ENCODE measurements around the gene RPS6KA5. TPM values are rescaled to one million over a fixed set of nuclear protein-coding genes. Genes with fewer than 3 reads are reported as not detected.
"Not testable (repeated sequence)": the region's sequence is repeated elsewhere in the genome, so short reads cannot be mapped to it uniquely, and the experiment has no call there.

RPS6KA5 gene
- total RNA-seq, 1 donor from 2014 or later = 2.0 TPM

DNA sequence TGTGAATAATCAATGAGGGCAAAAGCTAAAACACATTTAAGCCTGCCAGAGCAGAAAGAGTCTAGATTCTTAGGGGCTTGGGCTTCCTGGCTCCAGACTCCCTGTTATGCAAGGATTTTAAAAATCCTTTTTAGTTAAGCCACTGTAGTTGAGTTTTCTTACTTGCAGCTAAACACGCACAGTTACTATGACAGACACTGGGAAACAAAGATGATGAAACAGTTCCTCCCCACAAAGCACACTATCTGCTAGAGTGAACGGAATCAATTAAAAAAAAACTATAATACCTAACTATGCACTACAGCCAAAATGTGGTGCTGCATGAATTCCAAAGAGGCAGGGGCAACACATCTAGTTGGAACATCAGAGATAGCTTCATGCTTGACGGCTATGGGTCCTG lies 28.2 kb downstream of the RPS6KA5 start:
- no peak for DNase-seq (ENCODE audit: extremely low read depth, low read depth, low spot score)

DNA sequence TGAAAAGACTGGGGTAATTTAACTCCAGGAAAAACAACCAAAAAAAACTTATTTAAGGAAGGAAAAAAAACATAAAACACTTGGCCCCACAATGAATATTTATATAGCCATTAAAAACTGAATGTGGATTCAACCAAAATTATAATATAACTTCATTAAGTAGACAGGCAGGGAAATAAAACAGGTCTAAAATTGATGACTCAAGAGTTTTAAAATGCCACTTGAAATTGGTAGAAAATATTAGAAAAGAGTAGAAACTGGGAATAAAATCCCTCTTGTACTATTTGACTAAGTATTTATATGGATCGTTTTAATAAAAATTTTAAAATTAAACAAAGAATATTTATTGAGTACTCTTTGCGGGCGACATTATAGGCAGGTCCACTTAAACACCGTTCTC lies 28.8 kb downstream of the RPS6KA5 start:
- no peak for DNase-seq (ENCODE audit: extremely low read depth, low read depth, low spot score)

DNA sequence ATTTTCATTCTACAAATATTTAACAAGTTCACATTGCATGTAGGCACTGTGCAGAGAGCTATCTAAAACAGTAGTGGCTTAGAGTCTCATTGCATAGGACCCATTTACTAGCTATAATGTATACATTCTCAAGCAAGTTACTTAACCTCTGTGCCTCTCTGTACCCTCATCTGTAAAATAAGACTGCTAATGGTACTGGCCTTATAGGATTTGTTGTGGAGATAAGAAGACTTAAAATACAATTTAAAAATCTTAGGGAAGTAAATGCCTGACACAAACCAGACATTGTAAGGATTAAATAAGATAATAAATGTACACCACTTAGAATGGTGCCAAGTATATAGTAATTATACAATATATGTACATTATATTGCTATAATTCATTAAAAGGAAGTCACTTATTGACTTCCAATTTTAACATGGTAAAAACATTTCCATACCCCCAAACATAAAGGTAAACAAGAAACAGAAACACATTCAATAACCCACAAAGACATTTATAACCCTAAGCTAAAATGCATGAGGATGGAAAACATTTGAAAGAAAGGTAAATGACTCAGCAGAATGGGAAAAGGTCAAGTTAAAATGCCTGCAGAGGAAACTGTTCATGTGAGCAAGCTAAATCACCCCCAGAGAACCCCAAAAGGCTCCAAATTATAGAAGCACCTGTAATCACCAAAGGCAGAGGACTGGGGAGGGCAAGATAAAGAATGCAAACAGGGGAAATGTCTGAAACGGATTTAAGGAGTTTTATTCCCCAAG lies 30.8 kb downstream of the RPS6KA5 start:
- DNase-seq (ENCODE audit: extremely low read depth, low read depth, low spot score) = no peak

DNA sequence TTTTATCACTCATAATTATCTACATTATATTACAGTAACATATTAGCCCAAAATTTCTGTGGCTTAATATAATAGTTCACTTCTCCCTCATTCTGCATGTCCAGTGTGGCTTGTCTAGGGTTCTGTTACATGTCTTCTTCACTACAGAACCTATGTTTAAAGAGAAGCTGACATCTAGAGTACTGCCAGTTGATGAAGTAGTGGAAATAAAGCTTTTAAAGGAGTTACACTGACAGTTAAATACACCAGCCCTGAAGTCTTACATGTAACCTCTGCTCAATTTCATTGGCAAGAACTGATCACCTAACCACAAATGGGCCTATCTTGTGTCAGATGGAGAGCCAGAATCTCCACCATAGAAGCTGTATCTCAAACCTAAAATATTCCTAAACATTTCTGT lies 32.9 kb downstream of the RPS6KA5 start:
- no peak for DNase-seq (ENCODE audit: extremely low read depth, low read depth, low spot score)

DNA sequence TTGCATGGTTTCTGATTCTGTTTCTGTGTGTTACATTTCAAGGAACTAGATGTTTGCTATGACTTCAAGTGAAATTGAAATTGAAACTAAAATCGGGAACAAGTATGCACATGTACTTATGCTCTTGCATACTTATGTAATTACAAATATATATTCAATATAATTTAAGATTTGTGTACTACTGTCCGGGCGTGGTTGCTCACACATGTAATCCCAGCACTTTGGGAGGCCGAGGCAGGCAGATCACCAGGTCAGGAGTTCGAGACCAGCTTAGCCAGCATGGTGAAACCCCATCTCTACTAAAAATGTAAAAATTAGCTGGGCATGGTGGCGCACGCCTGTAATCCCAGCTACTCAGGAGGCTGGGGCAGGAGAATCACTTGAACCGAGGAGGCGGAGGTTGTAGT lies 37.8 kb downstream of the RPS6KA5 start:
- DNase-seq (ENCODE audit: extremely low read depth, low read depth, low spot score) = not testable (repeated sequence)

DNA sequence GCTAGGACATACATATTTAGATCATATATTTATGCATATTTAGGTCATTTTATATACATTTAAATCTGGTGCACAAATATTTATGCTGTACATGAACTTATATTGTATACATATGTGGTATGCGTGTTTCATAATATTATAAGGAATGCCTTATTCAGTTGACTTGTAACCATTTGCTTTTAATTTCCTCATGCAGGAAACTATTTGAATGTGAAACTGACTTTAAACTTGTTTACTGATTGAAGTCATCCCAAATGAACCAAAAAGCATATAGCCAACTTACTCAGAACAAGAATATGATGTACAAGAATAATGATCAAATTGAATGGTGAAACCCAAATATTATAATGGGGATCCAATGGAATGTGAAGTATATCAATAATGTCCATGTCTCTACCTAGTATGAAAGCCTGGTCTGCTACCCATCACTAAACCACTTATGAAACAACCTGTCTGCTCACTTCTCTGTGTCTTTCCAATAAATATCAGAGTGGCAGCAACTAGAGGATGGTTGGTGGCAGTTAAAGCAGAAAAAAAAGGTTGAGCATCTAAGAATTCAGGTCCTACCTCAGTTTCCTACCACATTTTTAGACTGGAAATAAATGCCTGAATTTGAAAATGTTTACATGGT lies 38.3 kb downstream of the RPS6KA5 start:
- no peak for DNase-seq (ENCODE audit: extremely low read depth, low read depth, low spot score)

DNA sequence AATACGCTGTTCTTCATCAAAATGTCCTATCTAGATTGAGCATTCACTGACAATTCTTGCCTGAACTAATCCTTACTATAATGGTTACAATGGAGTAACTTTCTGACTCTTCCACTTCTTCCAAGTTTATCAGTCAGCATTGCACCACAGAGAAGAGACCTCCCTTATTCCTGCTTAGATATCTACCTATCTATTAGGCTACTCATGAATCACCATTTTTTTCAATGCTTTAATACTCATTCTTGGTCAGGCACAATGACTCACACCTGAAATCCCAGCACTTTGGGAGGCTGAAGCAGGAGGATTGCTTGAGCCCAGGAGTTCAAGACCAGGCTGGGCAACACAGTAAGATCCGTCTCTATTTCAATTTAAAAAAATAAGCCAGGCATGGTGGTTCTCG lies 39.3 kb downstream of the RPS6KA5 start:
- no peak for DNase-seq (ENCODE audit: extremely low read depth, low read depth, low spot score)

DNA sequence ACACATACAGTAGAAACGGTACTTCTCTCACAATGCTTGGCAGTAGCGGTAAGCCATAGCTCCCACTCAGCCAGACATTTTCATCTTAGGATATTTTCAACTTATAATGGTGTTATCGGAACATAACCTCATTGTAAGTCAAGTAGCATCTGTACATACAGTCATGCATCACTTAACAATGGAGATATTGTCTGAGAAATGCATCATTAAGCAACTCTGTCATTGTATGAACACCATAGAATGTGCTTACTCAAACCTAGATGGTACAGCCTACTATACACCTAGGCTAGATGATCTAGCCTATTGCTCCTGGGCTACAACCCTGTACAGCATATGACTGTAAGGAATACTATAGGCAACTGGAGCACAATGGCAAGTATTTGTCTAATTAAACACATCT lies 40.8 kb downstream of the RPS6KA5 start:
- DNase-seq (ENCODE audit: extremely low read depth, low read depth, low spot score) = no peak

DNA sequence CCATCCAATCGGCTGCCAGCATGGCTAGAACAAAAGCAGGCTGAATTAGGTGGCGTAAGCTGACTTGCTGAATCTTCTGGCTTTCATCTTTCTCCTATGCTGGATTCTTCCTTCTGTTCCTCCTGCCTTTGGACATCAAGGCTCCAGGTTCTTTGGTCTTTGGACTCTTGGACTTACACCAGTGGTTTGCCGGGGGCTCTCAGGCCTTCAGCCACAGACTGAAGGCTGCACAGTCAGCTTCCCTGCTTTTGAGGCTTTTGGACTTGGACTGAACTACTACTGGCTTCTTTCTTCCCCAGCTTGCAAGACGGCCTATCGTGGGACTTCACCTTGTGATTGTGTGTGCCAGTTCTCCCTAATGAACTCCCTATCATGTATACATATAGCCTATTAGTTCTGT lies 42.0 kb downstream of the RPS6KA5 start:
- DNase-seq (ENCODE audit: extremely low read depth, low read depth, low spot score) = no peak

DNA sequence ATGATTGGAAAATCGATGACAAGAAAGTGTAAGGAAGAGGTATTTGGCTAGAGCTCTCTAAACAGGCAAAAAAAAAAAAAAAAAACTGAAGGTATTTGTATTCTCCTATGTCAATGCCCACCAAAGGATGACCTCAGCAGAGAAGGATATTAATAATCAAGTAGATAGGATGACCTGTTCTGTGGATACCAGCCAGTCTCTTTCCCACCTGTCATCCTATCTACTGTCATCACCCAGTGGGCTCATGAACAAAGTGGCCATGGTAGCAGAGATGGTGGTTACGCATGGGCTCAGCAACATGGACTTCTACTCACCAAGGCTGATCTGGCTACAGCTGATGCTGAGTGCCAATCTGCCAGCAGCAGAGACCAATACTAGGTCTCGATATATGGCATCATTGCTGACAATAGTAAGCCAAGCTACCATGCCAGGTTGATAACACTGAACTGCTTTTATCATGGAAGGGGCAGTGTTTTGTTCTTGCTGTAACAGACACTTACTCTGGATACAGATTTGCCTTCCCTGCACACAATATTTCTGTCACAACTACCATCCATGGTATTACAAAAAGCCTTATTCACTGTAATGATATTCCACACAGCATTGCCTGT lies 43.5 kb downstream of the RPS6KA5 start:
- no peak for DNase-seq (ENCODE audit: extremely low read depth, low read depth, low spot score)

DNA sequence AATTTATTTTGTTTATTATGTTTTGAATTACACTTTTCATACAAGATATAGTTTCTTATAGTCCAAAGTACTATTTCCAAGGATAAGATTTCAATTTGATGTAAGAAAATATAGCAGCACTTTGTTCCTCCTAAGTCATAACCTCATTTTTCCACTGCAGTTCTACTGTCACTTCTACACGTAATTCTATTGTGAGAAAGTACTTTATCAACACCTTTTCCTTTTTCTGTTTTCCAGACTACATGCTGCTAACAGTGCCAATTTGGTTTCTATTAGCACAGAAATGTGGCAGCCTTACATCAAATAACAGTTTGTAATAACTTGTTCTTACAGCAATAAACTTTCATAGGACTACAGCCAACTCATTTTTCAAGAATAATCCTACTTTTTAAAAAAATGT lies 45.0 kb downstream of the RPS6KA5 start:
- DNase-seq (ENCODE audit: extremely low read depth, low read depth, low spot score) = no peak

DNA sequence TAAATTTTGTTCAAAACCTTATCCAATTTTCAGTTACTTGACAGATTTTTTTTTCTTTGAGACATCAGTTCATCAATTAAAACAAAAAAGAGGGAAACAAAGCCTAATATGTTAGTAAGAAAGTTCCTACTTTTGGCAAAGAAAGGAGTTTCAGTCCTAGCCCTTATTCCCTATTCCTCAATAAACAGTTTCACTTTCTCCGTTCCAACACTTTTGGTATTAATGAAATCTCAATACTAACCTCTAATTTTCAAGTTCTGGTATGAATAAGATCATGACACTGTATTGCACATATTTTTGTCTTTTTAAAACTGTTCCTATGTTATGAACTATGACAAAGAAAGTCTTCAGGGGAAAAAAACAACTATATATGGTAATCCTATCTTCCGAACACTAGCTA lies 48.4 kb downstream of the RPS6KA5 start:
- DNase-seq (ENCODE audit: extremely low read depth, low read depth, low spot score) = no peak

DNA sequence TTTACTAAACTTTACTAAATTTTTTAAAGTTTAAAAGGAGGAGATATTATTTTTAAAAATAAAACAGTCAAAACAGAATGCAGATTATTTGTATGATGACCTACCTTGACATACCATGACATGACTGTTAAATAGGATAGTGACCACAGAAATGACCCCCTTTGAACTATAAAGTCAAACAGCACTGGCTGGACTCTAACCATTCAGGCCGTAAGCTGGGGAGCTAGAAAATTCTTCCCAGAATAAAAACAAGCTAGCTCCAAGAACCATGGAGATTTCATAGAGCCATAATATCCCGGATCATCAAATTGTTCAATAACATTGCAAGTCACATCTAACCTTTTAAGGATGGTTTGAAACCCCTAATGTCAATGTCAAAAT lies 50.3 kb downstream of the RPS6KA5 start:
- DNase-seq (ENCODE audit: extremely low read depth, low read depth, low spot score) = no peak

DNA sequence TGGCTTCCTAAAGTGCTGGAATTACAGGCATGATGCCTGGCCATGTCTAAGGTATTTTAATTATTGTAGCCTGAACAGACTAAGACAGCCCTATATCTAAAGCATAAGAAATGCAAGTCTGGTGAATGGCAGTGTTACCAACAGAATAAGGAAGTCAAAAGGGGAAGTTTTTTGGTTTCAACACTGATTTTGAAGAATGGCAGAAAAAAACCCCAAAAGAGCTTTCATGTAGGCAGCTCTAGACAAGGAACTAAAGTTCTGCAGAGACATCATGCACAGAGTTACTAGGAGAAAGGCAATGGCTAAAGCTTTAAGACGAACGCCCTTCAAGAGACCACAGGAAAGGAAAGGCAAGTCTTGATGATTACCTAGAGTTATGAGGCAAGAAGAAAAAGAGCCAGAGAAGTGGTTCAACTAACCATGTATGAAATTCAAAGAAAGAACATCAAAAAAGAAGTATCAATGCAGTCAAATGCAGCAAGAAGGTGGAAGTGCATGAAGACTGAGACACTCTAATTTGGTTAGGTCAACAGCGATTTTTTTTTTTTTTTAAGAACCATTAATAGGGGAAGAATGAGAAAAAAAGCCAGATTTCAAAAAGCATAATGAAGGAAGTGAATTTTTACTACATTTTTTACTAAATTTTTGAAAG lies 50.8 kb downstream of the RPS6KA5 start:
- DNase-seq (ENCODE audit: extremely low read depth, low read depth, low spot score) = no peak

DNA sequence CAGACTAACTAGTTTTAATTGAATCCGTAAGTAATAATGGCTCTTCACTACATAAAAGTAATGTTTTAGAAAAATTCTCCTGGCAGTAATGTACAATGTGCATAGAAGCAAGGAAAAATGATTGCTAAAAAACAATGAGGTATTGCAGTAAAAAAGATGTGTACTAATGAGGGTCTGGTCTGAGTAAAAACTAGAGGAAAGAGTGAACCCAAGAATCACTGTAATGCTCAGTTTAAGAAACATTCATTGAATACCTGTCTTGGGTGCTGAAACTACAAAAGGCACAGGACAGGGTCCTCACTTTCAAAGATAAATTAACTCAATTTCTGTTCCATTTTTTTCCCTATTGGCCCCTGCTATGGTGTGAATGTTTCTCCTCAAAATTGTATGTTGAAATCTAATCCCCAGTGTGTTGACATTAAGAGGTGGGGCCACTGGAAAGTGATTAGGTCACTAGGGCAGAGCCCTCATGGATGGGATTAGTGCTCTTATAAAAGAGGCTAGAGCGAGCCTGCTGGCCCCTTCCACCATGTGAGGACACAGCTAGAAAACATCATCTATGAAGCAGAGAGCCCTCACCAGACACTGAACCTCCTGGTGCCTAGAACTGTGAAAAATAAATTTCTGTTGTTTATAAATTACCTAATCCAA lies 51.6 kb downstream of the RPS6KA5 start:
- DNase-seq (ENCODE audit: extremely low read depth, low read depth, low spot score) = no peak

DNA sequence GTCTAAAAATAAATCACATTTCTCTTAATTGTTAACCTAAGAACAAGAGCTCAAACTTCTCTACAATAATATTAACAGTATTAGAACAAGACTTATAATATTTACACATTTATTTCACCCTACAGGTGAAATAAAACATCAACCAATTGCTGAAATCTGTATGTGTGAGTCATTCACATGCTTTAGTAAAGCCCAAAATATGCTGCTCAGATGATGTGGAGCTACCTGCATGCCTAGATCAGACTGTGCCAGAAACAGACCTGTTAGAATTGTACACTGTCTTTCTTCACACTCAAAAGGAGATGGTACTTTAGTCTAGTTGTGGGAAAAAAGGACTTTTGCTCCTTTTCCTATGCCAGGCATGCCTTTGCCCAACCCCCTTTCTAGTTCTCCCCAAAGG lies 54.7 kb downstream of the RPS6KA5 start:
- DNase-seq (ENCODE audit: extremely low read depth, low read depth, low spot score) = no peak

DNA sequence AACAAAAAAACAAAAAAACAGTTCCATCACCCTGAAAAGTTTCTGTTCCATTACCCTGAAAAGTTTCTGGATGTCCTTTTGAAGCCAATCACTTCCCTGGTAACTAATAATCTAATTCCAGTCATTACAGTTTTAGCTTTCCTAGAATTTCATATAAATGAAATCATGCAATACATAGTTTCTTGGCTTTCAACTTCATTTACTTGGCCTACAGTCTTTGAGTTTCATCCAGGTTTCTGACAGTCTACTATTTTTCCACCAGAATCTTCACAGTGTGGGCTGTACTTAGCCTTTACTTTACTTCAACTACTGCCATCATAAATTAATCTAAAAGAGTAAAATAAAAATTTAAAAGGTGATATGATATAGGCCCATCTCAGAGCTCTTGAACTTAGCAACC lies 55.5 kb downstream of the RPS6KA5 start:
- no peak for DNase-seq (ENCODE audit: extremely low read depth, low read depth, low spot score)

DNA sequence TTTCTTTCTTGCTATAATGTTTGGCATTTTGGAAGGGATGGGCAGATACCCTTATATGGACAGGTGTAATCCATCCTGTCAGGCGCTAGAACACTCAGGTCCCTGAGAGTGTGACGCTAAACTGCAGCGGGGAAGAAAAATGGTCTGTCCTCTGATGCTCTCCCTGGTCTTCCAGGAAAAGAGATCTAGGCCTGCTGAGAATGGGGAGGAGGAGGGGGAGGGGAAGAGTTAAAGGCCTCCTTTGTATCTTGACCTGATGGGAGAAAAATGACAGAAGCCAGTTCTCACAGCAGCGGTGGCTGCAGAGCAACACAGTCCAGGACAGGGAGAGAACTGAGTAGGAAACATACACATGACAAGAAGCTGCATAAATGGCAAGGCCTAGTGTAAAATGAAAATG lies 61.1 kb downstream of the RPS6KA5 start:
- DNase-seq (ENCODE audit: extremely low read depth, low read depth, low spot score) = no peak

DNA sequence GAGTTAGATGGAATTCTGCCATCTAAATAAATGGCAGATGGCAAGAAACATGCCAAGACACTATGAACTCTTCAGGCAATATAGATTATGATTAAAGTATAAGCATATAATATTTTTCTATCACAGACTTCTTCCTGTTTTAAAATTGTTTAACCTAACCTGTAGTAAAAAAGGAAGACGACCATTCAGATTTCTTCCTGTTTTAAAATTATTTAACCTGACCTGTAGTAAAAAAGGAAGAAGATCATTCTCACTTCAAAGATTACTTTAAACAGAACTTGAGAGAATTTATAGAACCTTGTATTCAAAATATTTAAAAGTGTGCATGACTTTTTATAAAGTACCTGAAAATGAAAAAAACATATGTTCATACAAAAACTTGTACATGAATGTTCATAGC lies 63.5 kb downstream of the RPS6KA5 start:
- no peak for DNase-seq (ENCODE audit: extremely low read depth, low read depth, low spot score)

DNA sequence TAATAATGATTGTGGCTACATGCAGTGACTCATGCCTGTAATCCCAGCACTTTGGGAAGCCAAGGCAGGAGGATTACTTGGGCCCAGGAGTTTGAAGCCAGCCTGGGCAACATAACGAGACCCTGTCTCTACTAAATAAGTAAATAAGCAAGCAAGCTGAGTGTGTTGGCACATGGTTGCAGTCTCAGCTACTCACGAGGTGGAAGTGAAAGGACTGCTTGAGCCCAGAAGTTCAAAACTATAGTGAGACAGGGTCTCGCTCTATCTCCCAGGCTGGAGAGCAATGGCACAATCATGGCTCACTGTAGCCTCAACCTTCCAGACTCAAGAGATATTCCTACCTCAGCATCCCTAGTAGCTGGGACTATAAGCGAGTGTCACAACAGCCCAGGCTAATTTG lies 64.7 kb downstream of the RPS6KA5 start:
- DNase-seq (ENCODE audit: extremely low read depth, low read depth, low spot score) = no peak

DNA sequence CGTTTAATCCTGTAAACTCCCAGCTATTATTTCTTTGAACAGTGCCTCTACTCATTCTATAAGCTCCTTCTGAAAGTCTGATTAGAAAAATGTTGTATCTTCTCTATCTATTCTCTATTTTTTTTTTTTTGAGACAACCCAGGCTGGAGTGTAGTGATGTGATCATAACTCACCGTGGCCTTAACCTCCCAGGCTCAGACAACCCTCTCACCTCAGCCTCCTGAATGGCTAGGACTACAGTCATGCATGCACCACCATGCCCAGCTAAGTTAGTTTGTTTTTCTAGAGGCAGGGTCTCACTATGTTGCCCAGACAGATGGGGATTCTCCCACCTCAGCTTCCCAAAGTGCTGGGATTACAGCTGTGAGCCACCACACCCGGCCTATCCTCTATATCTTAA lies 66.6 kb downstream of the RPS6KA5 start:
- DNase-seq (ENCODE audit: extremely low read depth, low read depth, low spot score) = no peak
